NCI-H146 treated with DMSO at 0.1 percent for 48 hours (cell line): ENCODE measurements around the gene C5.
"Not testable (repeated sequence)": the region's sequence is repeated elsewhere in the genome, so short reads cannot be mapped to it uniquely, and the experiment has no call there.

Experiments used
- DNase-seq: peaks from one replicate; lab custom pipeline; 2025; ENCODE audit not compliant: unreplicated experiment; lab: John Stamatoyannopoulos, UW

C5 gene

GRCh38 chr9:121050128-121050988 is at the start of gene C5:
TSS of gene C5 (minus strand) at chr9:121050275. CDS start at chr9:121050246, 29 bp downstream.
- no peak for DNase-seq

GRCh38 chr9:121098567-121099198 is 48.6 kb upstream of the C5 start:
- DNase-seq: no peak

GRCh38 chr9:121095057-121095456 is 45.0 kb upstream of the C5 start:
- no peak for DNase-seq

GRCh38 chr9:121090743-121091142 is 40.7 kb upstream of the C5 start:
- DNase-seq: not testable (repeated sequence)

GRCh38 chr9:121088576-121088975 is 38.5 kb upstream of the C5 start:
- DNase-seq: no peak

GRCh38 chr9:121085661-121086060 is 35.6 kb upstream of the C5 start:
- DNase-seq: no peak

- DNase-seq: no peak
These were observed 32.0 kb upstream of the C5 start for GRCh38 chr9:121082075-121082474.

GRCh38 chr9:121075251-121076036 is 25.4 kb upstream of the C5 start:
- DNase-seq: peak; percentile 43

GRCh38 chr9:121074370-121075250 is 24.5 kb upstream of the C5 start, which contains the start of gene CNTRL:
TSS of gene CNTRL (plus strand) at chr9:121074955. CDS start at chr9:121088327, 13,372 bp downstream.
- DNase-seq: peak; percentile 77

GRCh38 chr9:121073038-121073437 is 23.0 kb upstream of the C5 start:
- peak; percentile 1 for DNase-seq

- no peak for DNase-seq
These were observed 21.8 kb upstream of the C5 start for GRCh38 chr9:121071756-121072421.

- DNase-seq: no peak
These were observed 21.3 kb upstream of the C5 start for GRCh38 chr9:121071370-121071755.

GRCh38 chr9:121069396-121069795 is 19.3 kb upstream of the C5 start:
- no peak for DNase-seq

GRCh38 chr9:121067640-121068039 is 17.6 kb upstream of the C5 start:
- DNase-seq: no peak

GRCh38 chr9:121066850-121067249 is 16.8 kb upstream of the C5 start:
- no peak for DNase-seq

GRCh38 chr9:121059998-121060636 is 10.0 kb upstream of the C5 start:
- peak; percentile 7 for DNase-seq

GRCh38 chr9:121059513-121059912 is 9.4 kb upstream of the C5 start:
- DNase-seq: no peak

- DNase-seq: no peak
These were observed 7.7 kb upstream of the C5 start for GRCh38 chr9:121057821-121058220.

GRCh38 chr9:121055642-121056143 is 5.6 kb upstream of the C5 start:
- DNase-seq: no peak
